Mucosa of rectum (tissue), 2 donors: ENCODE data around the gene RAB3A.

ENCODE experiments used
- H3K27ac ChIP-seq, 2 donors: one replicate each; pipeline ENCODE4 v1.7.0; 2013; ENCODE audit warnings: inconsistent platforms in 2 of 2, low read depth in 2 of 2, low read length in 2 of 2
- H3K27me3 ChIP-seq, 2 donors: one replicate each; pipeline ENCODE4 v1.7.0; 2013; ENCODE audit warnings: low read length in 2 of 2; ENCODE audit not compliant: control insufficient read depth in 2 of 2, insufficient read depth in 2 of 2
- H3K36me3 ChIP-seq, 2 donors: one replicate each; pipeline ENCODE4 v1.7.0; 2013; ENCODE audit warnings: low read length in 2 of 2; ENCODE audit not compliant: control insufficient read depth in 2 of 2, insufficient read depth in 2 of 2
- H3K4me1 ChIP-seq, 2 donors: one replicate each; pipeline ENCODE4 v1.7.0; 2013; ENCODE audit warnings: low read length in 2 of 2, mild to moderate bottlenecking in 1 of 2; ENCODE audit not compliant: control insufficient read depth in 2 of 2, insufficient read depth in 2 of 2
- H3K4me3 ChIP-seq, 2 donors: one replicate each; pipeline ENCODE4 v1.7.0; 2013; ENCODE audit warnings: low read length in 2 of 2
- H3K9ac ChIP-seq, 2 donors: one replicate each; pipeline ENCODE4 v1.7.0; 2013; ENCODE audit warnings: low read length in 2 of 2, low read depth in 1 of 2, mild to moderate bottlenecking in 1 of 2
- H3K9me3 ChIP-seq, 2 donors: one replicate each; pipeline ENCODE4 v1.7.0; 2013; ENCODE audit warnings: low read length in 2 of 2; ENCODE audit not compliant: control insufficient read depth in 2 of 2
- donor health status: healthy.
- donor health status: Normal muscosa, but diverticular disease.

The RAB3A gene

GRCh38 chr19:18197941-18198340 is 5.9 kb downstream of the RAB3A start:
- no peak overlapping the region for H3K4me3 ChIP-seq
- no peaks in the 10 kb centered on the region for H3K27me3 ChIP-seq
- H3K9me3 ChIP-seq = no peaks in the 10 kb centered on the region
- H3K36me3 ChIP-seq = peaks cover 15 to 23% of the 10 kb centered on the region in 2 donors
- H3K9ac ChIP-seq = no peak overlapping the region
- H3K27ac ChIP-seq = no peak overlapping the region
- H3K4me1 ChIP-seq = peaks cover 16 to 18% of the 10 kb centered on the region in 2 donors

GRCh38 chr19:18197306-18197705 is 6.5 kb downstream of the RAB3A start:
- no peaks in the 10 kb centered on the region for H3K9me3 ChIP-seq
- H3K4me3 ChIP-seq = no peak overlapping the region
- no peak overlapping the region for H3K27ac ChIP-seq
- H3K36me3 ChIP-seq = peaks cover 15 to 23% of the 10 kb centered on the region in 2 donors
- H3K27me3 ChIP-seq = no peaks in the 10 kb centered on the region
- H3K4me1 ChIP-seq = peaks cover 11 to 13% of the 10 kb centered on the region in 2 donors
- no peak overlapping the region for H3K9ac ChIP-seq

DNA sequence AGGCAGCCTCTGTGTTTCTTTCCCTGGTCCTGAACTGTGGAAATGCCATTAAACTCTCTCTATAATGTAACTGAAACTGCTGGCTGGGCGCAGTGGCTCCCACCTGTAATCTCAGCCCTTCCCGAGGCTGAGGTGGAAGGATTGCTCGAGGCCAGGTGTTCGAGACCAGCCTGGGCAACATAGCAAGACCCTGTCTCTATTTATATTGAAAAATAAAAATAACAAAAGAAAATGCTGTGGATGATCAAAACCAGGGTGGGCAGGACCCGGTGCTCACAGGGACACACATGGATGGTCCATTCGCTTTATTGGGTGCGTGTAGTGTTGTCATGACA is 7.4 kb downstream of the RAB3A start:
- Histone ChIP-seq H3K4me1 (peaks cover 13% of the 10 kb centered on the region in 2 donors), H3K36me3 (peaks cover 15 to 23% of the 10 kb centered on the region in 2 donors), H3K9ac (no peak overlapping the region), H3K27me3 (no peaks in the 10 kb centered on the region), H3K4me3 (no peak overlapping the region), H3K27ac (no peak overlapping the region), H3K9me3 (no peaks in the 10 kb centered on the region)

GRCh38 chr19:18194554-18195238 is 9.1 kb downstream of the RAB3A start:
- no peaks in the 10 kb centered on the region for H3K27me3 ChIP-seq
- peak overlapping the region in 1 of 2 donors; percentile 71 for H3K4me3 ChIP-seq
- H3K36me3 ChIP-seq = peaks cover 15 to 20% of the 10 kb centered on the region in 2 donors
- H3K9ac ChIP-seq = no peak overlapping the region
- no peak overlapping the region for H3K27ac ChIP-seq
- no peaks in the 10 kb centered on the region for H3K9me3 ChIP-seq
- H3K4me1 ChIP-seq = peaks cover 13 to 14% of the 10 kb centered on the region in 2 donors

DNA sequence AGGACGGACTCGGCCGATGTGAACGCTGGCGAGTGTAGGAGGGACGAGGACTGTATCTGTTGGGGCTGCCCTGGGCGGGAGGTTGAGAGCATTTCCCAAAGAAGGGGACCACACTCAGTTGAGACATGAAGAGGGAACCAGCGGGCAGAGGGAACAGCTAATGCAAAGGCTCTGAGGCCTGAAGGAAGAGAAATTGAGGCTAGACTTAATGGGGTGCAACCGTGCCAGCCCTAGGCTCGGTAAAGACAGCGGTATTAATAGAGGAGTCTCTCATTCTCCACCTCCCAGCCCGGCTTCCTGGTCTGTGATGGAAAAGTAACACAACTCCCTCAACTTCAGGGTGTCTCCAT is 9.7 kb downstream of the RAB3A start:
- Histone ChIP-seq H3K9ac (peak overlapping the region in 1 of 2 donors; percentile 84), H3K4me1 (peaks cover 13 to 14% of the 10 kb centered on the region in 2 donors), H3K27me3 (no peaks in the 10 kb centered on the region), H3K36me3 (peaks cover 15 to 20% of the 10 kb centered on the region in 2 donors), H3K27ac (no peak overlapping the region), H3K4me3 (peak overlapping the region in 1 of 2 donors; percentile 71), H3K9me3 (no peaks in the 10 kb centered on the region)

DNA sequence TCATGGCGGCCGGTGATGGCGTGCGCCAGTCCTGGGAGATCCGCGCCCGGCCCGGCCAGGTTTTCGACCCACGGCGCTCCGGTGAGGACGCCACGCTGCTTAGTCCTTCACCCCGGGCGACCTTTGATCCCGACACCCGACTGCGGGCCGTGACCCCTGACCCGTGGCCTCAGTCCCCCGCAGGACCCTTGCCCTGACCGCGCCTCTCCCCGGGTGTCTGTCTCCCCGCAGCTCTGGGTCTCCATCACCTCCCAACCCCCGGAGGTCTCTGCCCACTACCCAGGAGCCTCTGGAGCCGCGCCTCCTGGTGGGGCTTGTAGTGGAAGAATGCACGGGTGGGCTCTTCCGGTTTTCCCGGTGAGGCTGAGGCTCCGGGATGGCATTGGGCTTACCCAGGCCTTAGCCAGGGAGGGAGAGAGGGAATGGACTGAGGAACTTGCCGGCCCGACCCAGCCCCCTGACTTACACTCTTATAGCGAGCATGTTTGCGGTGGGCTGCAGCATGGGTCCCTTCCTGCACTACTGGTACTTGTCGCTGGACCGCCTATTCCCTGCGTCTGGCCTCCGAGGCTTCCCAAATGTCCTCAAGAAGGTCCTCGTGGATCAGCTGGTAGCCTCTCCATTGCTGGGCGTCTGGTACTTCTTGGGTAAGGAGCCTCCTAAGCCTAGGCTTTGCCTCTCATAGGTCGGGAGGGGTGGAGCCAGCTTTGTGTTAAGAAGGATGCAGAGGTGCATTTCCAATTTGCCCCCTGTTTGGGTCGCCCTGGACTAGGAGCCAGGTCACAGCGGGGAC is 10.3 kb downstream of the RAB3A start:
- peak overlapping the region; percentile 48 to 84 for H3K9ac ChIP-seq
- H3K36me3 ChIP-seq = peaks cover 14 to 18% of the 10 kb centered on the region in 2 donors
- H3K9me3 ChIP-seq = no peaks in the 10 kb centered on the region
- H3K4me3 ChIP-seq = peak overlapping the region; percentile 71 to 72
- H3K27me3 ChIP-seq = no peaks in the 10 kb centered on the region
- H3K4me1 ChIP-seq = peaks cover 13 to 14% of the 10 kb centered on the region in 2 donors
- peak overlapping the region; percentile 71 to 87 for H3K27ac ChIP-seq

GRCh38 chr19:18192673-18193387 is 11.0 kb downstream of the RAB3A start, which contains the start of gene MPV17L2:
MPV17L2 (plus strand) TSS chr19:18193218; CDS start chr19:18193282, 64 bp downstream.
- peaks cover 6 to 11% of the 10 kb centered on the region in 2 donors for H3K36me3 ChIP-seq
- H3K9ac ChIP-seq = peak within 1 kb of the TSS; percentile 84 to 87
- H3K4me1 ChIP-seq = peaks cover 13 to 14% of the 10 kb centered on the region in 2 donors
- peak within 1 kb of the TSS; percentile 89 to 94 for H3K27ac ChIP-seq
- no peaks in the 10 kb centered on the region for H3K9me3 ChIP-seq
- H3K27me3 ChIP-seq = no peaks in the 10 kb centered on the region
- H3K4me3 ChIP-seq = peak within 1 kb of the TSS; percentile 72 to 88

DNA sequence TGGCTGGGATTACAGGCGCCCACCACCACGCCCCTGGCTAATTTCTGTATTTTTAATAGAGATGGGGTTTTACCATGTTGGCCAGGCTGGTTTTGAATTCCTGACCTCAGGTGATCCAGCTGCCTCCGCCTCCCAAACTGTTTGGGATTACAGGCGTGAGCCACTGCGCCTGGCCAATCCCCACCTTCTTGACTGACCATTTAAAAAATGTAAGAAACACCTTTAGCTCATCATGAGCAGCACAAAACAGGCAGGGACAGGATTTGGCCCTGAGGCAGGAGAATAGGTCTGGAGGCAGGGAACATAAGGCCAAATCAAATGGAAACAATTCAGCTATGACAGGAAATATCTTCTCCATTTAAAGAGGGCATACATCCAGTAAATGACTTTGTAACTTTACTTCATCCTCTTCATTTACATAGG is 12.2 kb downstream of the RAB3A start:
- Histone ChIP-seq H3K27ac (peak overlapping the region; percentile 89 to 94), H3K4me1 (peaks cover 13 to 14% of the 10 kb centered on the region in 2 donors), H3K9ac (peak overlapping the region; percentile 63 to 81), H3K9me3 (no peaks in the 10 kb centered on the region), H3K36me3 (peaks cover 2 to 7% of the 10 kb centered on the region in 2 donors), H3K4me3 (peak overlapping the region; percentile 67 to 88), H3K27me3 (no peaks in the 10 kb centered on the region)

DNA sequence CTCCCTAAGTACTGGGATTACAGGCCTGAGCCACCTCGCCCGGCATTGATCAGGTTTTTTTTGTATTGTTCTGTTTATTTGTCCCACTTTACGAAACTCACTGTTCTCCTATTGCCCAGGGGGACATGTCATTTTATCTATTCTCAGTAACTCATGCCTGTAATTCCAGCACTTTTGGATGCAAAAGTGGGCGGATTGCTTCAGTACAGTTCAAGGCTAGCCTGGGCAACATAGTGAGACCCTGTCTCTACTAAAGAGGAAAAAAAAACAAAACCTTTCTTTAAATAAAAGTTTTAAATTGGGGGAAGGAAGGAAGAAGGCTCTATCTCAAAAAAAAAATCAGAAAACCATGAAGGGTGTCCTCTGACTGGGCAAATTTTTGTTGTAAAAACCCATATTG is 13.6 kb downstream of the RAB3A start:
- no peak overlapping the region for H3K27ac ChIP-seq
- H3K9ac ChIP-seq = no peak overlapping the region
- peaks cover 13 to 14% of the 10 kb centered on the region in 2 donors for H3K4me1 ChIP-seq
- no peaks in the 10 kb centered on the region for H3K36me3 ChIP-seq
- H3K4me3 ChIP-seq = no peak overlapping the region
- no peaks in the 10 kb centered on the region for H3K9me3 ChIP-seq
- no peaks in the 10 kb centered on the region for H3K27me3 ChIP-seq

DNA sequence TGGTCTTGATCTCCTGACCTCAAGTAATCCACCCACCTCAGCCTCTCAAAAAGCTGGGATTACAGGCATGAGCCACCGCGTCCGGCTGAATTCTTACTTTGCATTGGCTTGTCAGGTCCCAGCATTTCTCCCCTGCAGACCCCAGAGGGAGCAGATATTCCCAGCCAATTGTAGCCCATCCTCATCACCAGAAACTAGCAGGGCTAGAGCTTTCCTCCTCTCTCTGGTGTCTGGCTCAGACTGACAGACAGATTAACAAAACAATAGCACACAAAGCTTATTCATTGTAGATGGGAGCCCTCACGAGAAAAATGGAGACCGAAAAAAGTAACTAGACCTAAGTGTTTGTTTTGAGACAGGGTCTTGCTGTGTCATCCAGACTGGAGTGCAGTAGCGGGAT is 18.3 kb downstream of the RAB3A start:
- H3K27me3 ChIP-seq = no peaks in the 10 kb centered on the region
- H3K9ac ChIP-seq = no peak overlapping the region
- peaks cover 0 to 3% of the 10 kb centered on the region in 2 donors for H3K4me1 ChIP-seq
- no peak overlapping the region for H3K4me3 ChIP-seq
- no peaks in the 10 kb centered on the region for H3K36me3 ChIP-seq
- H3K9me3 ChIP-seq = no peaks in the 10 kb centered on the region
- H3K27ac ChIP-seq = no peak overlapping the region
